HCT116 (cell line): ENCODE data around the gene SLC25A21. TPM values are rescaled to one million over a fixed set of nuclear protein-coding genes. Genes with fewer than 3 reads are reported as not detected.

Experiments
- ATAC-seq: fragments of 200-7000 bp; cut with Tn5 transposase; 2 replicates; pipeline ENCODE4 v1.9.1; 2020; ENCODE audit warnings: mild to moderate bottlenecking, moderate library complexity
- BruUV-seq: library from RNA; stranded (reverse); fragments of 400-500 nt; replicated peaks from 2 replicates; lab custom pipeline; 2021; lab: Mats Ljungman, UMichigan
- CTCF ChIA-PET: fragments of 300-600 bp; sonication (Branson Sonifier 250); formaldehyde crosslinking; loops from one replicate; lab custom pipeline; 2021; ENCODE audit warnings: antibody characterized with exemption; lab: Charles Lee
- POLR2A ChIA-PET: fragments of 300-600, 350-600 bp; sonication (Branson Sonifier 250); formaldehyde crosslinking; loops from one replicate; lab custom pipeline; 2021; ENCODE audit warnings: antibody characterized with exemption; lab: Charles Lee
- RAD21 ChIA-PET, 2 experiments: fragments of 300-600 bp; sonication (Branson Sonifier 250); formaldehyde crosslinking; loops; one replicate each; lab custom pipeline; 2023; ENCODE audit warnings: low total read pairs in 2 of 2; ENCODE audit not compliant: uncharacterized antibody in 2 of 2, unreplicated experiment in 2 of 2, low non-redundant PET in 1 of 2; lab: Charles Lee
- DNase-seq: peaks from one replicate; pipeline ENCODE4 v3.0.0-alpha.2; 2010; ENCODE audit warnings: low read depth, low spot score
- H2AFZ ChIP-seq: fragments of 200-600 bp; shearing (Covaris generic), sonication (generic); 2 replicates; pipeline ENCODE4 v1.6.1; 2017; ENCODE audit warnings: low read depth, mixed run types, mixed read lengths, antibody characterized with exemption, low read length; ENCODE audit not compliant: poor library complexity, severe bottlenecking
- H3K27ac ChIP-seq: 2 replicates; pipeline ENCODE4 v1.5.1; 2012; ENCODE audit warnings: low read depth, low read length
- H3K27me3 ChIP-seq: fragments of 200-600 bp; sonication (generic); 2 replicates; pipeline ENCODE4 v1.6.1; 2016; ENCODE audit warnings: mixed run types, low read length, mixed read lengths; ENCODE audit not compliant: insufficient read depth
- H3K36me3 ChIP-seq, 2 experiments: fragments of 200-500 bp in 1 of 2; fragments of 200-600 bp in 1 of 2; sonication (Bioruptor generic) in 1 of 2; sonication (generic) in 1 of 2; 2 replicates each; pipeline versions ENCODE4 v1.5.1 to v1.6.1; 2014 to 2016; ENCODE audit warnings: low read length in 2 of 2, inconsistent platforms in 1 of 2, mixed read lengths in 1 of 2, mixed run types in 1 of 2; ENCODE audit not compliant: insufficient read depth in 2 of 2, control insufficient read depth in 1 of 2
- H3K4me1 ChIP-seq, 2 experiments: fragments of 200-600 bp in 1 of 2; sonication (generic) in 1 of 2; 2 replicates each; pipeline versions ENCODE4 v1.5.1 to v1.6.1; 2012 to 2017; ENCODE audit warnings: low read length in 2 of 2, inconsistent platforms in 1 of 2, mild to moderate bottlenecking in 1 of 2, mixed read lengths in 1 of 2, mixed run types in 1 of 2, moderate library complexity in 1 of 2; ENCODE audit not compliant: insufficient read depth in 2 of 2, control insufficient read depth in 1 of 2
- H3K4me2 ChIP-seq: fragments of 200-600 bp; sonication (generic); 2 replicates; pipeline ENCODE4 v1.6.1; 2017; ENCODE audit warnings: mixed run types, low read length, mixed read lengths
- H3K4me3 ChIP-seq, 2 experiments: fragments of 200-600 bp in 1 of 2; sonication (generic) in 1 of 2; replicated peaks in 1 of 2; 2 replicates each; pipeline ENCODE4 v1.5.1; 2011 to 2016; ENCODE audit warnings: low read length in 2 of 2, control low read depth in 1 of 2, low read depth in 1 of 2, mild to moderate bottlenecking in 1 of 2, mixed read lengths in 1 of 2, mixed run types in 1 of 2
- H3K79me2 ChIP-seq: fragments of 200-600 bp; sonication (generic); 2 replicates; pipeline ENCODE4 v1.6.1; 2017; ENCODE audit warnings: mild to moderate bottlenecking, mixed run types, low read length, moderate library complexity, mixed read lengths; ENCODE audit not compliant: insufficient read depth
- H3K9ac ChIP-seq: fragments of 200-600 bp; sonication (generic); 2 replicates; pipeline ENCODE4 v1.6.1; 2016; ENCODE audit warnings: low read length, mixed read lengths
- H3K9me2 ChIP-seq: fragments of 200-600 bp; sonication (generic), shearing (Covaris generic); 2 replicates; pipeline ENCODE4 v1.6.1; 2017; ENCODE audit warnings: mixed run types, mild to moderate bottlenecking, moderate library complexity; ENCODE audit not compliant: insufficient read depth
- H3K9me3 ChIP-seq, 2 experiments: fragments of 200-500 bp in 1 of 2; fragments of 200-600 bp in 1 of 2; sonication (Bioruptor generic) in 1 of 2; sonication (generic) in 1 of 2; 2 replicates each; pipeline ENCODE4 v1.6.1; 2014 to 2017; ENCODE audit warnings: low read length in 2 of 2, mixed read lengths in 2 of 2, inconsistent platforms in 1 of 2, low read depth in 1 of 2, mild to moderate bottlenecking in 1 of 2, mixed run types in 1 of 2, moderate library complexity in 1 of 2; ENCODE audit not compliant: control insufficient read depth in 1 of 2, insufficient read depth in 1 of 2
- H4K20me1 ChIP-seq: fragments of 200-600 bp; sonication (generic), shearing (Covaris generic); 2 replicates; pipeline ENCODE4 v1.6.1; 2017; ENCODE audit warnings: mixed run types, mild to moderate bottlenecking, moderate library complexity; ENCODE audit not compliant: insufficient read depth
- ATF3 ChIP-seq: IDR thresholded peaks from 2 replicates; pipeline ENCODE4 v1.6.1; 2012
- CTCF ChIP-seq, 3 experiments: fragments of 200-600 bp in 1 of 3; sonication (generic) in 1 of 3; IDR thresholded peaks in 2 of 3; conservative IDR thresholded peaks in 1 of 3; 2 replicates each; pipeline ENCODE4 v1.5.1; 2012 to 2017; ENCODE audit warnings: low read depth in 2 of 3, low read length in 2 of 3, antibody characterized with exemption in 1 of 3, borderline replicate concordance in 1 of 3, control low read depth in 1 of 3, mild to moderate bottlenecking in 1 of 3, mixed read lengths in 1 of 3, mixed run types in 1 of 3, moderate library complexity in 1 of 3; ENCODE audit not compliant: insufficient read depth in 1 of 3
- FOSL1 ChIP-seq: IDR thresholded peaks from 2 replicates; pipeline ENCODE4 v1.6.1; 2012; ENCODE audit warnings: low read depth
- MAX ChIP-seq: IDR thresholded peaks from 2 replicates; pipeline ENCODE4 v1.6.1; 2012
- SP1 ChIP-seq: IDR thresholded peaks from 2 replicates; pipeline ENCODE4 v1.6.1; 2012; ENCODE audit warnings: low read depth
- SRF ChIP-seq: IDR thresholded peaks from 2 replicates; pipeline ENCODE4 v1.6.1; 2012; ENCODE audit warnings: low read depth
- ZBTB33 ChIP-seq: IDR thresholded peaks from 2 replicates; pipeline ENCODE4 v1.6.1; 2011; ENCODE audit warnings: mild to moderate bottlenecking, low read length, moderate library complexity; ENCODE audit not compliant: insufficient replicate concordance; ENCODE audit errors: extremely low read depth
- intact Hi-C: fragments of 100-400 bp; cut with micrococcal nuclease; formaldehyde crosslinking; loops from 2 replicates; pipeline ENCODE4 v1.10.0; 2022
- total RNA-seq: library from RNA; stranded (reverse); gene quantifications from one replicate; pipeline ENCODE4 v1.2.1, GENCODE V29; 2021; ENCODE audit not compliant: unreplicated experiment

The SLC25A21 gene
- total RNA-seq, 1 experiment from 2014 or later: 3.5 TPM

- TF ChIP-seq CTCF (IDR thresholded peaks at IDR 0.05 in 2 of 3, conservative IDR thresholded peaks at IDR 0.05 in 1 of 3; ENCODE audit: borderline replicate concordance in 1 of 3, insufficient read depth in 1 of 3, low read depth in 2 of 3, low read length in 2 of 3): no peak
- no peak for TF ChIP-seq SP1
Observed at GRCh38 chr14:36845356-36846012, 326.9 kb downstream of the SLC25A21 start (continued).

GRCh38 chr14:36844443-36845195 is 327.8 kb downstream of the SLC25A21 start:
- CTCF ChIA-PET: interaction anchor here (0.8 kb wide), 1 partner anchor 189 kb away, joined by 3 read pairs; no protein-coding TSS in a partner anchor
- no TSS peak for BruUV-seq
- POLR2A ChIA-PET: no interaction called here
- Histone ChIP-seq H3K27me3 (peaks cover 15% of the 10 kb centered on the region; the same call in 1 of the 2 replicates), H3K27ac (no peak overlapping the region), H4K20me1 (no peaks in the 10 kb centered on the region), H3K79me2 (no peaks in the 10 kb centered on the region), H2AFZ (no peak overlapping the region), H3K36me3 (no peaks in the 10 kb centered on the region), H3K9me3 (no peaks in the 10 kb centered on the region), H3K4me1 (no peaks in the 10 kb centered on the region), H3K4me3 (no peak overlapping the region), H3K9ac (no peak overlapping the region), H3K4me2 (no peak overlapping the region), H3K9me2 (no peaks in the 10 kb centered on the region)
- RAD21 ChIA-PET: no interaction called here
- ATAC-seq (no peak), DNase-seq (no peak)
- TF ChIP-seq SRF (no peak), FOSL1 (no peak), MAX (no peak), ATF3 (no peak), ZBTB33 (no peak)
- intact Hi-C loops: no loop called here
